Neural cell (in vitro differentiated cells): ENCODE data around the gene SUSD2. TPM values are rescaled to one million over a fixed set of nuclear protein-coding genes. Genes with fewer than 3 reads are reported as not detected.

Experiments used
- H2AFZ ChIP-seq: fragments of 200-600, 300-800 bp; sonication (generic), shearing (Covaris generic); 2 replicates; pipeline ENCODE4 v1.6.0; 2014; ENCODE audit warnings: low read depth, mild to moderate bottlenecking, antibody characterized with exemption, low read length, moderate library complexity
- H3F3A ChIP-seq: fragments of 200-600 bp; shearing (Covaris generic); 2 replicates; pipeline ENCODE4 v1.6.1; 2016; ENCODE audit warnings: mild to moderate bottlenecking, moderate library complexity, mixed read lengths, antibody characterized with exemption, low read length; ENCODE audit not compliant: insufficient read depth, poor library complexity, severe bottlenecking
- H3K27ac ChIP-seq: fragments of 200-600, 300-800 bp; sonication (generic), shearing (Covaris generic); 2 replicates; pipeline ENCODE4 v1.5.1; 2014; ENCODE audit warnings: mild to moderate bottlenecking, low read length, moderate library complexity
- H3K27me3 ChIP-seq: fragments of 300-800, 200-600 bp; sonication (generic), shearing (Covaris generic); 2 replicates; pipeline ENCODE4 v1.6.0; 2014; ENCODE audit warnings: mild to moderate bottlenecking, low read depth, low read length, moderate library complexity; ENCODE audit not compliant: insufficient read depth
- H3K36me3 ChIP-seq: fragments of 300-800, 200-600 bp; sonication (generic), shearing (Covaris generic); 2 replicates; pipeline ENCODE4 v1.5.1; 2014; ENCODE audit warnings: mild to moderate bottlenecking, antibody characterized with exemption, low read length, moderate library complexity; ENCODE audit not compliant: insufficient read depth
- H3K4me2 ChIP-seq: fragments of 300-800, 200-600 bp; sonication (generic), shearing (Covaris generic); 2 replicates; pipeline ENCODE4 v1.6.0; 2014; ENCODE audit warnings: mild to moderate bottlenecking, low read length
- H3K4me3 ChIP-seq: fragments of 300-800, 200-600 bp; sonication (generic), shearing (Covaris generic); 2 replicates; pipeline ENCODE4 v1.5.1; 2014; ENCODE audit warnings: mild to moderate bottlenecking, low read length, moderate library complexity
- H3K79me2 ChIP-seq: fragments of 200-600 bp; shearing (Covaris generic); replicated peaks from 2 replicates; pipeline ENCODE4 v1.6.0; 2014; ENCODE audit warnings: mild to moderate bottlenecking, low read length, moderate library complexity; ENCODE audit not compliant: insufficient read depth
- H3K9ac ChIP-seq: fragments of 300-800, 200-600 bp; sonication (generic), shearing (Covaris generic); 2 replicates; pipeline ENCODE4 v1.6.1; 2016; ENCODE audit warnings: mild to moderate bottlenecking, low read length, mixed read lengths
- H3K9me2 ChIP-seq: fragments of 200-600 bp; shearing (Covaris generic); 2 replicates; pipeline ENCODE4 v1.6.1; 2016; ENCODE audit warnings: mild to moderate bottlenecking, low read length, mixed read lengths; ENCODE audit not compliant: insufficient read depth
- H3K9me3 ChIP-seq: fragments of 200-600, 300-800 bp; sonication (generic), shearing (Covaris generic); 2 replicates; pipeline ENCODE4 v1.6.1; 2016; ENCODE audit warnings: mild to moderate bottlenecking, mixed run types, low read length, moderate library complexity, mixed read lengths
- H4K20me1 ChIP-seq: fragments of 200-600 bp; shearing (Covaris generic); 2 replicates; pipeline ENCODE4 v1.6.1; 2016; ENCODE audit warnings: mild to moderate bottlenecking, mixed run types; ENCODE audit not compliant: insufficient read depth
- CTCF ChIP-seq: fragments of 450-650 bp; IDR thresholded peaks from 2 replicates; pipeline ENCODE4 v1.5.1; 2014; ENCODE audit warnings: antibody characterized with exemption, mild to moderate bottlenecking, moderate library complexity; ENCODE audit not compliant: poor library complexity, severe bottlenecking
- EP300 ChIP-seq: fragments of 450-650 bp; conservative IDR thresholded peaks from 2 replicates; pipeline ENCODE4 v1.6.1; 2014; ENCODE audit warnings: antibody characterized with exemption, mild to moderate bottlenecking, moderate library complexity; ENCODE audit not compliant: poor library complexity, severe bottlenecking
- EZH2 ChIP-seq: fragments of 200-600, 300-800 bp; shearing (Covaris generic), sonication (generic); IDR thresholded peaks from 2 replicates; pipeline ENCODE4 v1.6.1; 2014; ENCODE audit warnings: antibody characterized with exemption, low read length, borderline replicate concordance, mild to moderate bottlenecking; ENCODE audit not compliant: insufficient read depth, poor library complexity, severe bottlenecking
- MXI1 ChIP-seq: fragments of 450-650 bp; conservative IDR thresholded peaks from 2 replicates; pipeline ENCODE4 v1.6.1; 2014; ENCODE audit warnings: antibody characterized with exemption, mild to moderate bottlenecking; ENCODE audit not compliant: poor library complexity, severe bottlenecking
- POLR2AphosphoS5 ChIP-seq: IDR thresholded peaks from 2 replicates; pipeline ENCODE4 v1.6.1; 2012
- RAD21 ChIP-seq: fragments of 450-650 bp; conservative IDR thresholded peaks from 2 replicates; pipeline ENCODE4 v1.6.1; 2014; ENCODE audit warnings: antibody characterized with exemption, mild to moderate bottlenecking, moderate library complexity
- REST ChIP-seq: IDR thresholded peaks from 2 replicates; pipeline ENCODE4 v1.6.1; 2012; ENCODE audit warnings: borderline replicate concordance
- SMC3 ChIP-seq: fragments of 450-650 bp; conservative IDR thresholded peaks from 2 replicates; pipeline ENCODE4 v1.6.1; 2014; ENCODE audit warnings: antibody characterized with exemption, mild to moderate bottlenecking, moderate library complexity; ENCODE audit not compliant: poor library complexity
- TAF1 ChIP-seq: IDR thresholded peaks from 2 replicates; pipeline ENCODE4 v1.6.1; 2012; ENCODE audit warnings: low read depth
- polyA plus RNA-seq: library from polyadenylated mRNA; depleted of rRNA; stranded (reverse); fragments of >200 nt; gene quantifications from 2 replicates; pipeline ENCODE4 v1.2.3, GENCODE V29; 2014

The SUSD2 gene
- polyA plus RNA-seq, 1 donor from 2014 or later = 0.20 TPM

GRCh38 chr22:24145446-24146193 is 35.7 kb upstream of the SUSD2 start:
- no peaks in the 10 kb centered on the region for H3K36me3 ChIP-seq
- H3K9me3 ChIP-seq = no peaks in the 10 kb centered on the region
- no peaks in the 10 kb centered on the region for H3F3A ChIP-seq
- no peaks in the 10 kb centered on the region for H3K9me2 ChIP-seq
- no peak overlapping the region for H2AFZ ChIP-seq
- H3K4me2 ChIP-seq = no peak overlapping the region
- no peaks in the 10 kb centered on the region for H4K20me1 ChIP-seq
- no peak overlapping the region for H3K9ac ChIP-seq
- H3K4me3 ChIP-seq = no peak overlapping the region
- TF ChIP-seq RAD21 (no peak), TAF1 (no peak), EZH2 (no peak), MXI1 (no peak), POLR2AphosphoS5 (no peak), SMC3 (no peak), REST (no peak), CTCF (no peak), EP300 (no peak)
- H3K27ac ChIP-seq = no peak overlapping the region
- no peaks in the 10 kb centered on the region for H3K79me2 ChIP-seq
- H3K27me3 ChIP-seq = no peaks in the 10 kb centered on the region

GRCh38 chr22:24146194-24146616 is 35.1 kb upstream of the SUSD2 start:
- TF ChIP-seq POLR2AphosphoS5 (no peak), MXI1 (no peak), REST (no peak), EP300 (no peak), CTCF (no peak), TAF1 (no peak), SMC3 (no peak), RAD21 (no peak), EZH2 (no peak)
- Histone ChIP-seq H3K4me2 (no peak overlapping the region), H3K27me3 (no peaks in the 10 kb centered on the region), H3K27ac (no peak overlapping the region), H3F3A (no peaks in the 10 kb centered on the region), H3K79me2 (no peaks in the 10 kb centered on the region), H2AFZ (no peak overlapping the region), H3K9me2 (no peaks in the 10 kb centered on the region), H3K4me3 (no peak overlapping the region), H3K9ac (no peak overlapping the region), H4K20me1 (no peaks in the 10 kb centered on the region), H3K36me3 (no peaks in the 10 kb centered on the region), H3K9me3 (no peaks in the 10 kb centered on the region)
